IMR-90 (cell line): ENCODE results near the gene ZSCAN30. TPM values are rescaled to one million over a fixed set of nuclear protein-coding genes. Genes with fewer than 3 reads are reported as not detected.

Experiments used
- ATAC-seq: fragments of 200-7000 bp; cut with Tn5 transposase; 2 replicates; pipeline ENCODE4 v1.9.1; 2020; ENCODE audit warnings: low read depth, mild to moderate bottlenecking, moderate library complexity
- BruUV-seq: library from RNA; stranded (reverse); fragments of 400-500 nt; replicated peaks from 2 replicates; lab custom pipeline; 2021; lab: Mats Ljungman, UMichigan
- CTCF ChIA-PET: fragments of 300-600 bp; formaldehyde crosslinking; extraction: SDS; loops from one replicate; lab custom pipeline; 2021; ENCODE audit warnings: antibody characterized with exemption; lab: Yijun Ruan, JAX
- POLR2A ChIA-PET: fragments of 300-600 bp; sonication (Branson Sonifier 250); formaldehyde crosslinking; loops from one replicate; lab custom pipeline; 2022; ENCODE audit warnings: antibody characterized with exemption; ENCODE audit not compliant: unreplicated experiment; lab: Charles Lee
- DNase-seq: peaks from one replicate; pipeline ENCODE4 v3.0.0; 2013
- H2AFZ ChIP-seq: replicated peaks from 2 replicates; pipeline ENCODE3; 2013; ENCODE audit warnings: low read length, mild to moderate bottlenecking; ENCODE audit not compliant: poor library complexity
- H2AK5ac ChIP-seq: 2 replicates; pipeline ENCODE4 v1.6.1; 2013; ENCODE audit warnings: low read depth, low read length, inconsistent platforms
- H2AK9ac ChIP-seq: replicated peaks from 2 replicates; pipeline ENCODE3; 2013; ENCODE audit warnings: mild to moderate bottlenecking, low read depth, low read length, moderate library complexity; ENCODE audit not compliant: poor library complexity
- H2BK120ac ChIP-seq: 2 replicates; pipeline ENCODE4 v1.6.1; 2013; ENCODE audit warnings: low read depth, low read length, inconsistent platforms
- H2BK15ac ChIP-seq: 3 replicates; pipeline ENCODE4 v1.6.1; 2013; ENCODE audit warnings: low read depth, low read length, inconsistent platforms
- H2BK20ac ChIP-seq: 2 replicates; pipeline ENCODE4 v1.6.1; 2013; ENCODE audit warnings: low read depth, mild to moderate bottlenecking, inconsistent platforms, low read length, moderate library complexity
- H2BK5ac ChIP-seq: 2 replicates; pipeline ENCODE4 v1.6.1; 2013; ENCODE audit warnings: mild to moderate bottlenecking, low read depth, low read length, inconsistent platforms; ENCODE audit not compliant: poor library complexity, severe bottlenecking
- H3K14ac ChIP-seq: replicated peaks from 2 replicates; pipeline ENCODE4 v1.6.1; 2013; ENCODE audit warnings: low read depth, low read length, inconsistent platforms
- H3K18ac ChIP-seq: 2 replicates; pipeline ENCODE4 v1.6.1; 2013; ENCODE audit warnings: low read depth, low read length, control low read depth
- H3K23ac ChIP-seq: 2 replicates; pipeline ENCODE4 v1.6.1; 2013; ENCODE audit warnings: low read depth, low read length, inconsistent platforms
- H3K27ac ChIP-seq: 2 replicates; pipeline ENCODE4 v1.5.1; 2013; ENCODE audit warnings: mild to moderate bottlenecking, control low read depth, low read length; ENCODE audit not compliant: insufficient read depth
- H3K27me3 ChIP-seq: 2 replicates; pipeline ENCODE4 v1.6.1; 2013; ENCODE audit warnings: low read length; ENCODE audit not compliant: control insufficient read depth, insufficient read depth
- H3K36me3 ChIP-seq: 2 replicates; pipeline ENCODE4 v1.6.1; 2013; ENCODE audit warnings: low read length, mixed read lengths; ENCODE audit not compliant: control insufficient read depth, insufficient read depth
- H3K4ac ChIP-seq: 2 replicates; pipeline ENCODE4 v1.6.1; 2013; ENCODE audit warnings: low read depth, low read length, inconsistent platforms
- H3K4me1 ChIP-seq: 2 replicates; pipeline ENCODE4 v1.6.1; 2013; ENCODE audit warnings: low read length, mixed read lengths; ENCODE audit not compliant: control insufficient read depth, insufficient read depth
- H3K4me2 ChIP-seq: 2 replicates; pipeline ENCODE4 v1.6.1; 2013; ENCODE audit warnings: low read depth, mild to moderate bottlenecking, control low read depth, low read length, moderate library complexity
- H3K4me3 ChIP-seq: 2 replicates; pipeline ENCODE4 v1.5.1; 2013; ENCODE audit warnings: low read depth, mild to moderate bottlenecking, control low read depth, low read length, moderate library complexity; ENCODE audit not compliant: insufficient read depth
- H3K56ac ChIP-seq: 2 replicates; pipeline ENCODE4 v1.6.1; 2013; ENCODE audit warnings: low read length, inconsistent platforms; ENCODE audit not compliant: insufficient read depth; ENCODE audit errors: extremely low read depth
- H3K79me1 ChIP-seq, 2 experiments: 2 replicates each; pipeline ENCODE4 v1.6.1; 2013; ENCODE audit warnings: low read length in 2 of 2, inconsistent platforms in 1 of 2, low read depth in 1 of 2
- H3K9ac ChIP-seq: 2 replicates; pipeline ENCODE4 v1.6.1; 2013; ENCODE audit warnings: low read depth, low read length, control low read depth
- H3K9me1 ChIP-seq: 2 replicates; pipeline ENCODE4 v1.6.1; 2013; ENCODE audit warnings: low read length, inconsistent platforms; ENCODE audit not compliant: insufficient read depth
- H3K9me3 ChIP-seq: 2 replicates; pipeline ENCODE4 v1.6.1; 2013; ENCODE audit warnings: low read length; ENCODE audit not compliant: control insufficient read depth, insufficient read depth
- H4K20me1 ChIP-seq: 2 replicates; pipeline ENCODE4 v1.6.1; 2013; ENCODE audit warnings: low read length, inconsistent platforms; ENCODE audit not compliant: insufficient read depth
- H4K5ac ChIP-seq: 2 replicates; pipeline ENCODE4 v1.6.1; 2013; ENCODE audit warnings: mild to moderate bottlenecking, low read depth, low read length, control low read depth
- H4K8ac ChIP-seq, 2 experiments: 2 replicates each; pipeline ENCODE4 v1.6.1; 2013; ENCODE audit warnings: low read depth in 2 of 2, low read length in 2 of 2, control low read depth in 1 of 2, inconsistent platforms in 1 of 2
- H4K91ac ChIP-seq: 2 replicates; pipeline ENCODE4 v1.6.1; 2013; ENCODE audit warnings: low read depth, low read length, inconsistent platforms; ENCODE audit not compliant: insufficient read depth
- BHLHE40 ChIP-seq: fragments of 150-350 bp; IDR thresholded peaks from 2 replicates; pipeline ENCODE4 v1.6.1; 2016; ENCODE audit warnings: mild to moderate bottlenecking, low read depth, low read length
- CEBPB ChIP-seq: IDR thresholded peaks from 2 replicates; pipeline ENCODE4 v1.6.1; 2012; ENCODE audit warnings: low read depth, low read length, improper control_type of control experiment
- CHD1 ChIP-seq: IDR thresholded peaks from 2 replicates; pipeline ENCODE4 v1.6.1; 2012; ENCODE audit warnings: low read depth, low read length, improper control_type of control experiment
- CTCF ChIP-seq: conservative IDR thresholded peaks from 2 replicates; pipeline ENCODE4 v1.5.1; 2012; ENCODE audit warnings: mild to moderate bottlenecking, low read depth, low read length, improper control_type of control experiment
- ELK1 ChIP-seq: fragments of 150-350 bp; IDR thresholded peaks from 2 replicates; pipeline ENCODE4 v1.6.1; 2016; ENCODE audit warnings: low read depth, mild to moderate bottlenecking, low read length, moderate library complexity, borderline replicate concordance
- FOS ChIP-seq: fragments of 150-350 bp; IDR thresholded peaks from 2 replicates; pipeline ENCODE4 v1.6.1; 2016; ENCODE audit warnings: low read depth, low read length
- MAFK ChIP-seq: IDR thresholded peaks from 2 replicates; pipeline ENCODE4 v1.6.1; 2012; ENCODE audit warnings: low read depth, low read length, improper control_type of control experiment
- MXI1 ChIP-seq: IDR thresholded peaks from 2 replicates; pipeline ENCODE4 v1.6.1; 2012; ENCODE audit warnings: low read depth, mild to moderate bottlenecking, low read length, moderate library complexity, borderline replicate concordance
- NFE2L2 ChIP-seq: fragments of 150-350 bp; IDR thresholded peaks from 2 replicates; pipeline ENCODE4 v1.6.1; 2016; ENCODE audit warnings: low read depth, mild to moderate bottlenecking, low read length
- RAD21 ChIP-seq: IDR thresholded peaks from 2 replicates; pipeline ENCODE4 v1.6.1; 2012; ENCODE audit warnings: low read length, improper control_type of control experiment
- RCOR1 ChIP-seq: IDR thresholded peaks from 2 replicates; pipeline ENCODE4 v1.6.1; 2012; ENCODE audit warnings: mild to moderate bottlenecking, low read length, improper control_type of control experiment; ENCODE audit not compliant: insufficient replicate concordance
- SMC3 ChIP-seq: fragments of 150-350 bp; IDR thresholded peaks from 2 replicates; pipeline ENCODE4 v1.6.1; 2016; ENCODE audit warnings: low read depth, mild to moderate bottlenecking, antibody characterized with exemption, low read length, moderate library complexity
- USF2 ChIP-seq: fragments of 150-350 bp; IDR thresholded peaks from 2 replicates; pipeline ENCODE4 v1.6.1; 2017; ENCODE audit warnings: mild to moderate bottlenecking, antibody characterized with exemption, low read length, low read depth
- WGBS, 2 experiments: methylation state at CpG; one replicate each; pipeline versions ENCODE4 v1.1.5 to v1.1.7; 2013; ENCODE audit warnings: missing lambda C conversion rate in 2 of 2; ENCODE audit not compliant: insufficient read length in 1 of 2; ENCODE audit errors: extremely low coverage in 2 of 2; 5-methylcytosine and 5-hydroxymethylcytosine counted together
- dilution Hi-C: fragments of 300-500 bp; cut with HindIII; formaldehyde crosslinking; loops from one replicate; pipeline ENCODE4 v1.14.3; 2018; ENCODE audit warnings: low sequenced_read_pairs; ENCODE audit not compliant: unreplicated experiment
- in situ Hi-C: fragments of 300-500 bp; cut with MboI; formaldehyde crosslinking; loops from 3 replicates; pipeline ENCODE4 v1.14.3; 2019; ENCODE audit warnings: low sequenced_read_pairs, inconsistent platforms, mixed read lengths
- intact Hi-C: fragments of 100-400 bp; cut with micrococcal nuclease; formaldehyde crosslinking; loops from 2 replicates; pipeline ENCODE4 v1.10.0; 2022
- polyA plus RNA-seq, 3 experiments: library from polyadenylated mRNA; depleted of rRNA; stranded (reverse); fragments of >200 nt; gene quantifications; 2 replicates each; pipeline ENCODE4 v1.2.3, GENCODE V29; 2012; ENCODE audit warnings: low replicate concordance in 1 of 3
- total RNA-seq: library from RNA; depleted of rRNA; stranded (reverse); fragments of >200 nt; gene quantifications from 2 replicates; pipeline ENCODE4 v1.2.3, GENCODE V29; 2012

The ZSCAN30 gene
- total and polyA plus RNA-seq, 2 of the 4 experiments (the other 2 are of a cell fraction) = 9.9 to 17.7 TPM

GRCh38 chr18:35205199-35205712, 84.8 kb downstream of the ZSCAN30 start:
- dilution Hi-C loops = no loop called here

More at GRCh38 chr18:35205199-35205712, 84.8 kb downstream of the ZSCAN30 start:
- no peak overlapping the region for H3K4me2 ChIP-seq
- no peak for ATAC-seq
- WGBS, 2 experiments = no CpG with 5 or more reads among the region's 2 CpGs
- H2BK120ac ChIP-seq = no peak overlapping the region
- BruUV-seq = no TSS peak
- no peak overlapping the region for H3K56ac ChIP-seq
- H3K4me3 ChIP-seq = no peak overlapping the region
- no peak overlapping the region for H3K4ac ChIP-seq
- no peak for DNase-seq
- no peaks in the 10 kb centered on the region for H3K9me1 ChIP-seq
- no peak overlapping the region for H3K18ac ChIP-seq
- no peak overlapping the region for H3K27ac ChIP-seq
- H4K8ac ChIP-seq = no peak overlapping the region
- no peak overlapping the region for H4K5ac ChIP-seq
- no peak overlapping the region for H4K91ac ChIP-seq
- no peaks in the 10 kb centered on the region for H3K79me1 ChIP-seq
- POLR2A ChIA-PET = no interaction called here
- H2AFZ ChIP-seq = no peak overlapping the region
- no peak overlapping the region for H2BK20ac ChIP-seq
- CTCF ChIA-PET = no interaction called here
- no peak for TF ChIP-seq SMC3
- no peak for TF ChIP-seq FOS
- no peak for TF ChIP-seq MXI1
- no peak for TF ChIP-seq NFE2L2
- TF ChIP-seq CEBPB = no peak
- no peak for TF ChIP-seq RAD21
- no peak for TF ChIP-seq RCOR1
- no peak for TF ChIP-seq CHD1
- TF ChIP-seq ELK1 = no peak
- no peak for TF ChIP-seq MAFK
- no peak for TF ChIP-seq USF2
- no peak for TF ChIP-seq CTCF
- no peak for TF ChIP-seq BHLHE40
- no peak overlapping the region for H3K14ac ChIP-seq
- no peaks in the 10 kb centered on the region for H3K27me3 ChIP-seq
- H2BK15ac ChIP-seq = no peak overlapping the region
- H2AK5ac ChIP-seq = no peak overlapping the region
- H3K9me3 ChIP-seq = no peaks in the 10 kb centered on the region
- intact Hi-C loops = no loop called here
- H2AK9ac ChIP-seq = no peak overlapping the region
- no peak overlapping the region for H2BK5ac ChIP-seq
- no peak overlapping the region for H3K23ac ChIP-seq
- no peaks in the 10 kb centered on the region for H3K36me3 ChIP-seq
- no peaks in the 10 kb centered on the region for H3K4me1 ChIP-seq
- H3K9ac ChIP-seq = no peak overlapping the region
- in situ Hi-C loops = no loop called here
- no peaks in the 10 kb centered on the region for H4K20me1 ChIP-seq
